ENCODE measurements around the gene CXXC5.

DNA sequence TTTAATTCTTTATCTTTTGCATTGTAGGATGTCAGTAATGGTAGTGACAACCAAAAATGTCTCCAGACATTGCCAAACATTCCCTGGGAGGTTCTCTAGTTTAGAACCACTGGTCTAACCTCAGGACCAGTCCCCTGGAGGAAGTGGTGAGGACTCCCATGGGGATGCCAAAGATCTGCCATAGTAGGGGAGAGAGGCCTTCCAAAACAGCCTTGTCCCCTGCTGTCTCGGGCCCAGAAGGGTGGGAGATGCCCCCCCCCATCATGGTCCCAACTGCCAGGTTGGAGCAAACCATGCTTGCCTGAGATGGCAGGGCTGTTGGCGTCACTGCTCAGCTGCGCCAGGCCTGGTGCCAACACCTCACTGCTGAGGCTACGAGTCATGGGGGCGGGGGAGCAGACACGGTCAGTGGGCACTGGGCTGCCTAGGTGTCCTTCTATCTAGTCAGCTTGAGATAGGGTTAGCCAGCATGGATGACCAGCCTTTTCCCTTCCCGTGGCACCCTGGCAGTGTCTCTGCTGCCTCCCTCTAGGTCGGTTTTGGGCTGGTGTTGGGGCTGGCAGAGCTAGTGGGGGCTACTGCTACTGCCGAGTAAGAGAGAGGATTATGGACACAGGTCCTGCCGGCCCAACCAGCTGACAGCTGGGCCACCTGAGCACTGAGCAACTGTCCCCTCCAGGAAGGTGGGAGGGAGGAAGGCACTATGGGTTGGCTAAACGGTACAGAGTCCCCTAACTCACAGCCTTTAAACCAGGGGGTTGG, 8.3 kb upstream of the CXXC5 start:
- no peak for TF ChIP-seq LARP7 (IDR thresholded peaks at IDR 0.05)
- TF ChIP-seq, protein P1, sequence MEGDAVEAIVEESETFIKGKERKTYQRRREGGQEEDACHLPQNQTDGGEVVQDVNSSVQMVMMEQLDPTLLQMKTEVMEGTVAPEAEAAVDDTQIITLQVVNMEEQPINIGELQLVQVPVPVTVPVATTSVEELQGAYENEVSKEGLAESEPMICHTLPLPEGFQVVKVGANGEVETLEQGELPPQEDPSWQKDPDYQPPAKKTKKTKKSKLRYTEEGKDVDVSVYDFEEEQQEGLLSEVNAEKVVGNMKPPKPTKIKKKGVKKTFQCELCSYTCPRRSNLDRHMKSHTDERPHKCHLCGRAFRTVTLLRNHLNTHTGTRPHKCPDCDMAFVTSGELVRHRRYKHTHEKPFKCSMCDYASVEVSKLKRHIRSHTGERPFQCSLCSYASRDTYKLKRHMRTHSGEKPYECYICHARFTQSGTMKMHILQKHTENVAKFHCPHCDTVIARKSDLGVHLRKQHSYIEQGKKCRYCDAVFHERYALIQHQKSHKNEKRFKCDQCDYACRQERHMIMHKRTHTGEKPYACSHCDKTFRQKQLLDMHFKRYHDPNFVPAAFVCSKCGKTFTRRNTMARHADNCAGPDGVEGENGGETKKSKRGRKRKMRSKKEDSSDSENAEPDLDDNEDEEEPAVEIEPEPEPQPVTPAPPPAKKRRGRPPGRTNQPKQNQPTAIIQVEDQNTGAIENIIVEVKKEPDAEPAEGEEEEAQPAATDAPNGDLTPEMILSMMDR (IDR thresholded peaks at IDR 0.05 in 2 of 3, conservative IDR thresholded peaks at IDR 0.05 in 1 of 3; ENCODE audit: insufficient read depth in 2 of 3, low read depth in 1 of 3, low read length in 3 of 3) = no peak

Data from K562 (cell line).